ENCODE data around the gene C13orf46.

The C13orf46 gene

DNA sequence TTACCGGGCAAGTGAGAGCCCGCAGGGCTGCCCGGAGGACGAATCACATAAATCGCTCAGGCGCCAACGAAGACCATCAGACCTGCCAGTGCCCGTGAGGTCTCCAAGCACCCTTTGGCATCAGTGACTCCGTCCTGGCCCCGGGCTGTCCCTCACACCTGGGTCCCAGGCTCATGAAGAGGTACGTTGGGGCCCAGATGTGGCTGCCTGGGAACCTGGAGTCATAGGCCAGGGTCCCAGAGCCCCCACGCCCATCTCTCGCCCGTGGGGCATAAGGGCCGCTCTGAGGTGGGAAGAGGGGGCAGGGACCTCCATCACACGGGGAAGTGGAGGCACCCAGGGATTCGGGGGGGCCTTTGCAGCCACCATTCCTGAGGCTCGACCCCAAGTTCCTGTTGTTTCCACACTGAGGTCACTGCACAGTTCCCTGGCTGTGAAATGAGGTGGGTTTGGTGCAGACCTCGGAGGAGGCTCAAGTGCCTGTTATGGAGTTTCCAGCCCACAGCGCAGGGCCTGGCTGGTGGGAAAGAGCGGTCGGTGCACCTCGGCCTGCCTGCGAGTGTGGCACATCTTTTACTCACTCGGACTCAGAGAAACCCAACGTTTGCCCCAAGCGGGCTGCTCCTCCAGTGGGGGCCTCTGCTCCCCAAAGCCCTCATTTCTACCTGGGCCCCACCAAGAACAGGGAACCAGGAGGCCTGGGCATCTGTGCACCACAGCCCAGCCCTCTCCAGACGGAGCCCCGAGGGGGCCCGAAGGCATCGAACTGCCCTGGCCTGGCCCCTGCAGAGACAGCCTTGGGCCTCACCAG lies 35.9 kb upstream of the C13orf46 start:
- no peak for DNase-seq

DNA sequence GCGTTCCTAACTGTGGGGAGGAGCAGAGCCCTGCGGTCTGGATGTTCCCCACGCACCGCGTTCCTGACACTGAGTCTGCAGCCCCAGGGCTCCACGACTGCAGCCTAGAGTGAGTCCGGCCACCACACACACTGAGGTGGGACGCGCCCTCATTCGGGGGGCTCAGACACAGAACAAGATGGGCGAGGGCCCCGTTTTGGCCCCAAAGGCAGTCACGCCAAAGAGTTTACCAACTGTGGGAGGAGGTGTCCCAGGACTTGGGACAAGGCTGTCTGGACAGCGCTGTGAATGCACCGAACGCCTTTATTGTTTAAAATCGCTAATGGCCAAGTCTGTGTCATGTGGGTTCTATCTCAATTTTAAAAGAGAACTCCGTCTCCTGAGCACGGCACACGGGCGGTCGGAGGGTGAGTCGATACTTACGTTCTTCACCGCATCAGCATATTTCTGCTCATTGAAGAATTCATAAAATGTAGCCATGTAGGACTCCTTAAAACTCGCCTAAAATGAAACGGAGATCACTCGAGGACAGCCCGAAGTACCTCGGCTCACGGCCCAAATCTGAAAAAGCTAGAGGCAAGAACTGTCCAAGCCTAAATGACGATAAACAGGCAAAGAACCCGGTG lies 35.2 kb upstream of the C13orf46 start:
- no peak for DNase-seq

DNA sequence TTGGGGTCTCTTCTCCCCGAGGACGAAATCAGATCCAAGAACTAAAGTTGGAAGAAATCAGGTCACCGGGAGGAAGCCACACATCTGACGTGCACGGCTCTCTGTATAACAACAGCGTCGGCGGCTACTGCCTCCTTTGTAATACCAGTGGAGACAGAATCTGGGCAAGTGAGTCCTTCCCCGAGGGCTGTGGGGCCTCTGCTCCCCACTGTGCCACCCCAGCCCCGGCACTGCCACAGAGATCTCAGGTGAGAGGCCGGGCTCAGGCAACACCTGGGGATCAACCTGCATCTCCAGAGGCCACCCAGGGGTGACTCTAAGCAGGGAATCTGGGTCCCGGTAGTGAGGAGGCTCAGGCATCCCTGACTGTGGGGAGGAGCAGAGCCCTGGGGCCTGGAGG lies 33.7 kb upstream of the C13orf46 start:
- no peak for DNase-seq

DNA sequence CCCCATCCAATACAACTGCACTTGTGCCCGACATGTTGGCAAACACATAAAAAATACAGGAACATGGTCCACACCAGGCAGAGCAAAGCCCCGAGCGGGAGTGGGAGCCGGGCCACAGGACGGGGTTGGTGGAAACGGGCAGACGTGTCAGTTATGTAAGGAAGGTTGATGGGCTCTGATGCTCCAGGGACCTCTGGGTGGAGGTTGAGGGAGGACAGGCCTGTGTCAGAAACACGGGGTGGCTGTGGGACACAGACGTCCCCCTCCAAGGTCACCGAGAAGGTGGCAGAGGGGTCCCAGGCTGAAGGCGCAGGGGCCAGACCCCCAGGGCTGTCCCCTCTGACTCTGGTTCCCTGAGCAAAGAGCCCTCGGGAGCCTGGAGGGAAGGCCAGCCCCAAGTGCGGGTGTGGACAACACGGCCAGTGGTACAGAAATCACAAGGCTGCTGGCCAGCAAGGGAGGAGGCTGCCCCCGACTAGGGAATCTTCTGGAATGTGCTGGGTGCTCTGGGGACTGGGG lies 31.4 kb upstream of the C13orf46 start:
- DNase-seq = no peak

DNA sequence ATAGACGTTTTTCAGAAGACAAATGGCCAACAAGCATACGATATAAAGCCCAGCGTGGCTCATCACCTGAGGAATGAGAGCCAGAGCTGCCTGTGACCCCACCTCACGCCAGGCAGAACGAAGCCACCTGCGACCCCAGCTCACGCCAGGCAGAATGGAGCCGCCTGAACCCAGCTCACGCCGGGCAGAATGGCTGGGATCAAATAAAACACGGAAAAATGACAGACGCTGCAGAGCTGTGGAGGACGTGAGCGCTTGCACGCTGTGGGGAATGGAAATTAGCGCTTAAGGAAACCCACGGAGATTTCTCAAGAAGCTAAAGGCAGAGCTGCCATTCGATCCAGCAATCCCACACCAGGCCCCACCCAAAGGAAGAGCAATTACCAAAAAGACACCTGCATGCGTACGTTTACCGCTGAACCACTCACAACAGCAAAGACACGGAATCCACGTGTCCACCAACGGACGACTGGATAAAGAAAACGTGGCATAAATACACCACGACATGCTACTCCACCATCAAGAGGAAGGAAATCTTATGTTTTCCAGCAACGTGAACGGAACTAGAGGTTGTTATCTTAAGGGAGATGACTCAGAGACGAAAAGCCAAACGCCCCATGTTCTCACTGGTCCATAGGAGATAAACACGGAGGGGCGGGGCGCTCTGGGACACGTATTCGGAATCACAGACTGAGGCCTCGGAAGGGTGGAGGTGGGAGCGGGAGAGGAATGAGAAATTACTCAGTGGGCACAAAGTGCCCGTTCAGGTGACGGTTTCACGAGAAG lies 30.7 kb upstream of the C13orf46 start:
- no peak for DNase-seq

DNA sequence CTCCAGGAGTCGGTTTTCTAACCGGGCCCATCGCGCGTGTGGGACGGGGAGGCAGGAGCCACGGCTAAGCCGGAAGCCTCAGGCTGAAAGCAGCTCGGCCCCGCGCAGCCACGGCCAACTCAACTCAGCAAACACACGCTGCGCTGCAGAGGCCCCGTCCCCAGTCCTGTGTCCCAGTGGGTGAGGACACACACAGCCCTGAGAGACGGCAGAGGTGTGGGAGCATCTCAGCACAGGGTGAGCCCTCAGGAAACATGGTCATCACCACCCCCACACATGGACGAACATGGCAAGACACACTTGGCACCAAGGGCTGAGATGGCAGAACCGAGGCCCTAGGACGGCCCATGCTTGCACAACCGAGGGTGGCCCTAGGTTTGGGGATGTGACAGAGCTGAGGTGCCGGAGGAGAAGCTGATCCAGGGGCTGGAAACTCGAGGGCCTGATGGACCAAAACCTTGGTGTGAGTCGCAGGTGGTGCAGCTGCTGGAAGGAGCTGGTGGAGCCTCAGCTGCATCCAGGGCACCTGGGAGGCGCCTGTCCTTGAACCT lies 29.0 kb upstream of the C13orf46 start:
- no peak for DNase-seq

DNA sequence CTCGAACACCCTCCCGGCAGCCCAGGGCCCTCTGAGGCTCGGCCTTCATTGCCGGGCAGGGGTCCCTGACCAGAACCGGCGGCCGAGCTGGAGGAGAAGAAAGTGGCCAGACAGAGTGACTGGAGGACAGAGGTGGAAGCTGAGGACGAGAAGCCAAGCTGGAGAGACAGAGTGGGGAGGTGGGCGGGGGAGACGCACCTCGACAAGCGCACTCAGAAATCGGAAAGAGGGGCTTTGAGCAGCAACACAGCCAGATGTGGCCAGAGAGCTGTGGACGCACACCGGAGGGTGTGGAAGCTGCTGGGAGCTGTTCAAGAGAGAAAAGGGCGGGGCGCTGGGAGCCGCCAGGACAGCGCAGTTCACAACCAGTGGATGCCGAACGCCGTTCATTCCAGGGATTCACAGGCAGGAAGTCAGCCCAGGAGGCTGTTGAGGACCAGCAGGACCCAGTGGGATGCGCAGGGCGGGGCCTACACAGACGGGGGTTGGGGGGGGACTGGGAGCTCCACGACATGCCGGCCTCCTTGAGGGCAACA lies 28.2 kb upstream of the C13orf46 start:
- DNase-seq = no peak

DNA sequence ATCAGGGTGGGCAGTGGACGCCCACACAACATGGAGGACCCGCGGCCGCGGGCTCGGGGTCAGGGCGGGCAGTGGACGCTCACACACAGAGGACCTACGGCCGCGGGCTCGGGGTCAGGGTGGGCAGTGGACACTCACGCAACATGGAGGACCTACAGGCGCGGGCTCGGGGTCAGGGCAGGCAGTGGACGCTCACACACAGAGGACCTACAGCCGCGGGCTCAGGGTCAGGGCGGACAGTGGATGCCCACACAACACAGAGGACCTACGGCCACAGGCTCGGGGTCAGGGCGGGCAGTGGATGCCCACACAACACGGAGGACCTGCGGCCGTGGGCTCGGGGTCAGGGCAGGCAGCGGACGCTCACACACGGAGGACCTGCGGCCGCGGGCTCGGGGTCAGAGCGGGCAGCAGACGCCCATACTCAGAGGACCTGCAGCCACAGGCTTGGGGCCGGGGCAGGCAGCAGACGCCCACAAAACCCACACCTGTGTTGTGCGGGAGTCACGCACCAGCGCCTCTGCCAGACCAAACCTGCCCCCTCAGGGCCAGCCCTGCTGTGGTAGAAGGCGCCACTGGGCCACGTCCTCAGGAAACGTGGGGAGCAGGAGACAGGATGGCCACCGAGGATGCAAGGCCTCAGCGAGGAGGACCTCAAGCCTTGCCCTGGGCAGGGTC lies 27.6 kb upstream of the C13orf46 start:
- no peak for DNase-seq

DNA sequence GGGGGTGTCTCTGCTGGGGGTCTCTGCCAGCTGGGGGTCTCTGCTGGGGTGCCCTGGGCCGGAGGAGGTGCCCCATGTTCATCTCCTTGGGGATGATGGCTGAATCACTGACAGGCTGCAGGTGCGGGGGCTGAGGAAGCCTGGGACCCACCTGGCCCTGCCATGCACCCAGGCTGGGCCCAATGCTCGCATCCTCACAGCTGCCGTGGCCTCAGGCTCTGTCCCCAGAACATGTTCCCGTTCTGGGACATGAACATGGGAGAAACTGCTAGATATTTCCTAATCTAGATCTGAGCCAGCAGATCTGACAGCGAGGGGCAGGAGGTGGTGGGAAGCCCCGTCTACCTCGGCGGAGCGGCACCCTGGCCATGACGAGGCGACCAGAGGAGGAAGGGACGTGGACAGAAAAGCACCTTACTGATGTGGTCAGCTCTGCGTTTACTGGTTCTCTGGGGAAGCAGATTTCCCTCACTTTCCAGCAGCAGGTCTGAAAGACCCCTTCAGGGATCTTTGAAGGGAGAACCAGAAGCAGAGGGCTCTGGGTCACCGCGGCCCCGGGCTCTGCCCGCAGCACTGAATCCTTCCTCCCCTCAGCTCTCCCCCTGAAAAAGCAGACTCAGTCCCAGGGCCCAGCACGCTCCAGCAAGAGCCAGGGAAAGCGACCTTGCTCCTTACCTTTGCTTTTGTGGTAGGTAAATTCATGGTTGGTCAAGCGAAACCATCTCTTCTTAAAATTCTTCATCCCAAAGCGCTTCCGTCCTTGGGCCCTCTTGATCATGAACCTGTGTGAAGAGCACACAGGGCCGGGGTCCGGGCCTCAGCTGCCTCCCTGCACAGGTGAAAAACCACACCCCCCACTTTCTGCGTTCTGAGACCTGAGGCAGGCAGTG lies 26.5 kb upstream of the C13orf46 start:
- no peak for DNase-seq

DNA sequence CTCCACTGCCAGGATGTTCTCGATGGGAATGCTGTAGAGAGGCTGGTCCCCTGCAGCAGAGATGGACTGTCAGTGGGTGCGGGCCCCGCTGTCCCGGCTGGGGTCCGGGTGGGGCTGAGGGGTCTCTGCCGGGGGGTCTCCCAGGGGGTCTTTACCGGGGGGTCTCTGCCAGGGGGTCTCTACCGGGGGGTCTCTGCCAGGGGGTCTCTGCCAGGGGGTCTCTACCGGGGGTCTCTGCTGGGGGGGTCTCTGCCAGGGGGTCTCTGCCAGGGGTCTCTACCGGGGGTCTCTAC lies 25.7 kb upstream of the C13orf46 start:
- no peak for DNase-seq

DNA sequence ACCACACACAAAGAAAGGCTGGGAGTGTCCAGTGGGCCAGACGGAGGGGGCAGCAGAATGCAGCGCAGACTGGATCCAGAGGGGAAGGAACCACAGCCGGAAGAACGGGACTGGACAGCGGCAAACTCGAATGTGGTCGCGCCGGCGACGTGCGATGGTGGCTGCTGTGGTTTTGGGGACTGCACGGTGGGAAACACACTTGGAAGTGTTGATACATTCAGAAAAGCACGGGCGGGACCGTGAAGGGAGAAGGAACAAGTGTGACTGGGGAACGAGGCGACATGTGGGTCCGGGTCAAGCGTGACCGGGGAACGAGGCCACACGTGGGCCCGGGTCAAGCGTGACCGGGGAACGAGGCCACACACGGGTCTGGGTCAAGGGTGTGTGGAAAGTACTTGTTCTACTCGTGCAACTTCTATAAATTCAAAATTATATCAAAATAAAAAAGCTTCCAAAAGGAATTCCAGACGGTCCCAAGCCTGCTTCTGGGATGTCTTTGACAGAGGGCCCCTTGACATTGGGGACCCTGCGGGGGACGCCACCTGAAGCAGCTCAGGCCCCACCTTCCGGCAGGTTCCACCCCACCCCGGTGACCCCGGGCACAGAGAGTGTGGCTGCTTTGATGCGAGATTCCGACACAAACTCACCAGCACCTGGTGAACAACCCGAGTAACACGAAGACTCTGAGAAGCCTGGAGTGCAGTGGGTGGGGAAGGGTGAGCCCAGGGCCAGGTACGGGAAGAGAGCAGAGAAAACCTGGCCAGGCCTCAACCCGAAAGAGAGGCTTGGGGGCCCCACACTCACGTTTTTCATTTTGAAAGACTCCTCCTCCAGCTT lies 25.1 kb upstream of the C13orf46 start:
- no peak for DNase-seq

DNA sequence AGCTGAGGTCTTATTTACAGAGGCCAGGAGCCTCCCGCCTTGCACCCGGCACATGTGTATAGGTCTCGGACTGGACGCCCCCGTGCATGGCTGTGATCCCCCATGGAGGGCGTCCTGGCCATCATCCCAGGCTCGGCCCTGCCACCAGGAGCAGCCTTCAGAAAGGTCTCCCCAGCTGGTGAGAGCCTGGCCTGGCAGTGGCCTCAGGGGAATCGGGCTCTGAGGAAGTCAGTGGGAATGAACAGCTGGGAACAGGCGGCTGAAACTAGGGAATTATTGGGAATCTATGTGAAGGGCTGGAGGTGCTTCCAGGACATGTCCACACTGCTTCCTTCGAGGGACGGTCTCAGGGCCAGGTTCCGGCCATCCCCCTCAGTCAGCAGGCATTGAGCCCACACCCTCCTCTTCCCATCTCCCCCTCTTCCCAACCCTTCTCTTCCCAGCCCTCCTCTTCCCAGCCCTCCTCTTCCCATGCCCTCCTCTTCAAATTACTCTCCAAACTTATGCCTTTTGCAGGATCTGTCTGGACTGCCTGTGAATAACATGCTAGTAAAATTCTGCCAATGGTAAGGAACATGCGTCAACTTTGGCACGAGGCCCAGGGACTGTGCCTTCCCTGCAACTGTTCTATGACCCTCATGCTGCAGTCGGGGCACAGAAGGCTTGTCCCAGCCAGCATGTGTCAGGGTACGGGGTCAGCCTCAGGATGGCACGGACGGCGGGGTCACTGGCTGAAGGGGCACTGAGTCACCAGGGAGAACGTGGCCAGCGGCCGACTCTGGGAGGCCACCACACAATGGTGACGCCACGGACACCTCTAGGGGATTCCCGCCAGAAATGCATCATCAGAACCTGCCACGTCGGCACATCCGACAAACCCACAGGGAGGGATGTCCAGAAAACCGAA lies 24.2 kb upstream of the C13orf46 start:
- DNase-seq = no peak

DNA sequence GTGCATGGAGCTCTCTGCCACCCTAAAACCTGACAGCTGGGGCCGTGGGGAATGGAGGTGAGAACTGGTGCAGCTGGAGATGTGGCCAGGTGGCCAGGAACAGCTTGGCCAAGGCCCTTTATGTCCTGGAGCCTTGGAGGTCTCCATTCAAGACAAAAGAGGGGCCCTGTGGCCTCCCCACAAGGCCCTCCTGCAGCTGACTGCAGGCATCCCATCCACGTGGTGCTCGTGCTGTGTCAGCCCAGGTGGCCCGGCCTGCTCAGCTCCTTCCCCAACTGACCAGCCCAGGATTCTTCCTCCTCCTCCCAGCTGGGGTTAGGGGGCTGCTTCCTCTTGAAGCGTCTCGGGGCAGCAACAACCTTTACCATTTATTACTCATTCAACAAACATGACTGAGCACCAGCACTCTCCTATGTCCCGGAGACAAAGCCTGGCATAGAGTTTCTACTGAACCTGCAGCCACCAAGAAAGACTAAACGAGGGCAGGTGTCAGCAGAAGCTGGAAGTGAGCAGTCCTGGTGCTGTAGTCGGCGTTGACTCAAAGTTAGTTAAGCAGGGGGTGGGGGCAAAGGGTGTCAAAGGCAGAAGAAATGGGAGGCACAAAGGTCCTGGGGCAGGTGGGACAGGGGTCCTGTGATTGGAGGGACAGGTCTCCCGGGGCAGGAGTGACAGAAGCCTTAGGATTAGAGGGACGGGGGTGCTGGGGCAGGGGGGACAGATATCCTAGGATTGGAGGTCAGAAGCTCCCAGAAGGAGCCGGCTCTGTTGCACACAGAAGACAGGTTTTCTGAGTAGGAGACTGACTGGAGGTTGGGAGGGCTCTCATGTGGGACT lies 23.3 kb upstream of the C13orf46 start:
- no peak for DNase-seq

DNA sequence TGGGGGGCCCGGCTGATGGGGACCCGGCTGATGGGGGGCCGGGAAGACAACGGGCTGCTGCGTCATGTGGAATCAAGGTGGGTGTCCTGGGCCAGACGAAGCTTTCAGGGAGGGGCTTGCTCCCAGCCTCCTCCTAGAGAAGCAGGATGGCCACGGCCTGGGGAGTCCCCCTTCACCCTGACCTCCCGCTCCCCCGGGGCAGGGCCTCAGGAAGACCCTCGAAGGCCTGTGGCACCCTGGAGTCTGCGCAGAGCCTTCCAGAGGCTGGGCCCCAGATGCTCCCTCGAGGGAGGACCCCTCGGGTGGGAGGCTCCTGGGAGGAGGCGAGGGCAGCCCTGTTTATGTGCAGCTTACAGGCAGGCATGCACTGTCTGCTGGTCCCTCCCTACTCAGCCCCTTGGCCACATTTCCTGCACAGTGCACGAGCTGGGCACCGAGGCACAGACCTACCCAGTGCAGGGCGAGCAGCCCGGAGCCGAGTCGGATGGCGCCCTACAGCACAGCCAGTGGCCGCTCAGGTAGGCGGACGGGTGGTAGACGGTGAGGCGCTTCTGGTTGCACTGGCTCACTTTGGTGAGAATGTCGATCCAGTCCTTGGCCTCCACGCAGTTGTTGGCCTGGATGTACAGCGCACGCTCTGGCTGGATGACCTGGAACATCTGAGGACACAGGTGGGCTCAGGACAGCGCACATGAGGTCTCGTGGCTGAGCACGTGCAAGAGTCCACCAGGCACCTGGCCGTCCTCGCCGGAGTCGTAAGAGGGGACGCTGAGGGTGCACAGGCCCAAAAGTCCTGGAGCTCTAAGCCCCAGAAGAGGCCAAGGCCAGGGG lies 22.4 kb upstream of the C13orf46 start:
- DNase-seq = no peak

DNA sequence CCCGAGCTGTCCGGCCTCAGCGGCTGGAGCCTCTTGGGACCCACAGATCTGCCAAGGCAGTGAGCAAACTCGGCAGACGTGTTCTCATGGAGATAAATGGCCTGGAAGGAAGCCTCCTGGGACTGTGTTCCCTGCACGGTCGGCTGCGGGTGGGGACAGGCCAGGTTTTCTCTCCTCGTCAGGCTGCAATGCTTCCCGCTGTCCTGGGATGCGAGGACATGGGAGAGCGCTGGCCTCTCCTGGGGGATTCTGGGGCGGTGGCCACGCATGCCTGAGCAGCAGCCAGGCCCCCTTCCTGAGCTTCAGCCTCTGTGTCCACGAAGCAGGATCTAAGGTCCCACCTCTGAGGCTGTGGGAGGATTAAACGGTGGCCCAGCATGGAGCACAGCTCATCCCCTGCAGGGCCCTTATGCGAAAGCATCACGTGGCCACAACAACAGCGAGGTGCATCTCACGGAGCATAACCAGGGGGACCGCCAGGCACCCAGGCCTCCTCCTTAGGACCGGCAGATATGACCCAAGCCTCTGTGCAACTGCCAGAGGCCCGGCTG lies 21.2 kb upstream of the C13orf46 start:
- DNase-seq = no peak

DNA sequence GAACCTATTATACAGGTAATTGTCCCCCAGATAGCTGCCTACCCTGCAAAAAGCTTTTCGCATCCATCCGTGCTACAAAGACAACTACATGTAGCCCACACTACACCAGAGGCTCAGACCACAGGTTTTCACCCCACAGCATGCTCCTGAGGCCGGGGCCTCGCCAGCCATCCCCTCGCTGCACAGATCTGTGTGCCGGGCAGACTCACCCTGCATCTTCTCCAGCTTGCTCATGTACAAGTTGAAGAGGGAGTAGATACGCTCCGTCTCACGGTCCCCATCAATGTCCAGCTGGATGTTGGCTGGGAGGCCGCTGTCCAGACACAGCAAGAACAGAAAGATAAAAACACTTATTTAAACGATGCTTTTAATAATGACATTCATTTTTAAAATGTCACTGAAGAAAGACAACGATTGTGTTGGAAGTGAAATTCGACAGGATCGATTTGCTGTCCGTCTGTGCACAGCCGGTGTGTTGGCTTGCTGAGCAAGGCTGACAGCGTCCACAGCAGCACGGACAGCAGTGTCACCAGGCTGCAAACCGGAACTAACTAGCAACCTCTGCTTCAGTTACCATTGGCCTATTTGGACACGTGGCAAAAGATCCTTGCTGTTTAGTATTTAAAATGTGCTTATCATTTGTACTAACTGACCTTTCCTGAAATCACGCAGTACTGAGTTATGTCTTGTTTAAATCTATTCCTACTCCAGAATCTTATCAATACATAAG lies 18.6 kb upstream of the C13orf46 start:
- no peak for DNase-seq
